Measurements from ENCODE around the gene TRIM62. TPM values are rescaled to one million over a fixed set of nuclear protein-coding genes. Genes with fewer than 3 reads are reported as not detected.

Gene TRIM62
- total RNA-seq, 1 experiment from 2014 or later: 6.9 TPM

DNA sequence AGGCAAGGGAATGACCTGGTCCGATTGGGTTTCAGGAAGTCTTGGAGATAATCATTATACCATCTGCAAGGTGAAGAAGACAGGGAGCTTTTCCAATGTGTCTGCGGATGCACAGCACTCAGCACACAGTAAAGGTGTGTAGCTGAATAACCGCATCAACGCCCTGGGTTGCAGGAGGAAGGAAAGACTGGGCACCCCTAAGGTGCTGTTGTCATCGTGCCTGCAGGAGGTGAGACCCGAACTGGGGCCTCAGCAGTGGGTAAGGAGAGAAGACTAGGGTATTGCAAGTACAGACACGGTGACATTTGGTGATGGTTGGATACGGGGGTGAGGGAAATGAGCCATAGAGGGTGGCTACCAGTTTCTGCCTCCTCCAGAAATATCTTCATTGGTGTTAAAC lies 1.1 kb upstream of the TRIM62 start:
- peak overlapping the region; percentile 69 to 78; a peak in 4 of 5 replicates for H3K4me3 Mint-ChIP-seq
- no peak for TF ChIP-seq CTCF (conservative IDR thresholded peaks at IDR 0.05)
- no peak overlapping the region for H3K27ac Mint-ChIP-seq
- no peak overlapping the region for H3K23ac ChIP-seq (ENCODE audit: insufficient read length, low read depth, low read length)
- H4K20me1 ChIP-seq (ENCODE audit: control insufficient read depth, insufficient read depth, insufficient read length): no peaks in the 10 kb centered on the region
- H2BK5ac ChIP-seq (ENCODE audit: insufficient read length, low read length): no peak overlapping the region
- H2BK12ac ChIP-seq (ENCODE audit: insufficient read length, low read depth, low read length): no peak overlapping the region
- H3K18ac ChIP-seq (ENCODE audit: insufficient read length, low read depth, low read length): no peak overlapping the region
- no peak overlapping the region for H2AK5ac ChIP-seq (ENCODE audit: insufficient read length, low read length)
- H4K91ac ChIP-seq (ENCODE audit: insufficient read length, low read depth, low read length): no peak overlapping the region
- H2BK15ac ChIP-seq (ENCODE audit: low read depth, low read length): no peak overlapping the region
- H4K8ac ChIP-seq (replicated peaks; ENCODE audit: insufficient read length, low read depth, low read length): no peak overlapping the region
- H3K27me3 ChIP-seq (ENCODE audit: insufficient read depth, low read length): no peaks in the 10 kb centered on the region
- H2AFZ ChIP-seq (ENCODE audit: low read length): no peak overlapping the region
- H3K27me3 Mint-ChIP-seq (ENCODE audit: low read depth): peaks cover 27% of the 10 kb centered on the region
- peaks cover 26 to 29% of the 10 kb centered on the region in 2 experiments for H3K4me1 Mint-ChIP-seq
- no peak overlapping the region for H3K27ac ChIP-seq (ENCODE audit: insufficient read length, low read depth, low read length)
- no peaks in the 10 kb centered on the region for H3K9me3 ChIP-seq (ENCODE audit: control insufficient read depth, low read depth, low read length)
- H4K5ac ChIP-seq (ENCODE audit: insufficient read length, low read depth, low read length): no peak overlapping the region
- no peaks in the 10 kb centered on the region; a peak in 2 of 7 replicates for H3K36me3 Mint-ChIP-seq (ENCODE audit: insufficient read depth in 1 of 3, low read depth in 3 of 3)
- peaks cover 13% of the 10 kb centered on the region for H3K23me2 ChIP-seq (ENCODE audit: insufficient read length, low read depth, low read length, poor library complexity, severe bottlenecking)
- H3K4ac ChIP-seq (ENCODE audit: low read depth, low read length): no peak overlapping the region
- WGBS (ENCODE audit: extremely low coverage, insufficient read length, low lambda C conversion rate): no CpG with 5 or more reads among the region's 8 CpGs
- no peak overlapping the region for H3K14ac ChIP-seq (ENCODE audit: insufficient read depth, low read length)
- H3K56ac ChIP-seq (ENCODE audit: insufficient read length, low read depth, low read length): no peak overlapping the region
- peaks cover 6% of the 10 kb centered on the region; the same call in 1 of the 2 replicates for H3K4me1 ChIP-seq (ENCODE audit: insufficient read depth, low read length)
- H3K9ac ChIP-seq (ENCODE audit: extremely low read depth, insufficient read length, low read length): no peak overlapping the region
- no peak overlapping the region for H2BK120ac ChIP-seq (ENCODE audit: low read depth, low read length, poor library complexity, severe bottlenecking)
- H3K9me3 Mint-ChIP-seq: no peaks in the 10 kb centered on the region
- peak overlapping the region; percentile 71 for H3K4me2 ChIP-seq (ENCODE audit: insufficient read depth, insufficient read length, low read length)
- H3K79me1 ChIP-seq (ENCODE audit: insufficient read depth, low read depth, low read length, poor library complexity, severe bottlenecking): no peaks in the 10 kb centered on the region
- H3T11ph ChIP-seq (ENCODE audit: low read length): no peak overlapping the region
- DNase-seq: no peak
- no peak overlapping the region for H2BK20ac ChIP-seq (ENCODE audit: low read depth, low read length, poor library complexity, severe bottlenecking)
- H3K79me2 ChIP-seq (ENCODE audit: insufficient read depth, low read length): no peaks in the 10 kb centered on the region

Data from H9 (cell line).